Thyroid gland (tissue), 4 donors: ENCODE results near the gene IKZF1.

ENCODE experiments used
- POLR2A ChIP-seq, 2 donors: fragments of 450-650 bp; IDR thresholded peaks; one replicate each; pipeline ENCODE4 v1.6.1; 2017; ENCODE audit warnings: antibody characterized with exemption in 2 of 2, mild to moderate bottlenecking in 2 of 2, moderate library complexity in 1 of 2
- TF ChIP-seq, protein P1 (sequence below), 6 experiments: fragments of 200-600 bp in 3 of 6; fragments of 450-650 bp in 3 of 6; sonication (generic) in 3 of 6; IDR thresholded peaks; one replicate each; pipeline ENCODE4 v1.5.1; 2016 to 2019; ENCODE audit warnings: antibody characterized with exemption in 6 of 6, mild to moderate bottlenecking in 2 of 6, inconsistent platforms in 1 of 6, moderate library complexity in 1 of 6

- TF ChIP-seq, protein P1, sequence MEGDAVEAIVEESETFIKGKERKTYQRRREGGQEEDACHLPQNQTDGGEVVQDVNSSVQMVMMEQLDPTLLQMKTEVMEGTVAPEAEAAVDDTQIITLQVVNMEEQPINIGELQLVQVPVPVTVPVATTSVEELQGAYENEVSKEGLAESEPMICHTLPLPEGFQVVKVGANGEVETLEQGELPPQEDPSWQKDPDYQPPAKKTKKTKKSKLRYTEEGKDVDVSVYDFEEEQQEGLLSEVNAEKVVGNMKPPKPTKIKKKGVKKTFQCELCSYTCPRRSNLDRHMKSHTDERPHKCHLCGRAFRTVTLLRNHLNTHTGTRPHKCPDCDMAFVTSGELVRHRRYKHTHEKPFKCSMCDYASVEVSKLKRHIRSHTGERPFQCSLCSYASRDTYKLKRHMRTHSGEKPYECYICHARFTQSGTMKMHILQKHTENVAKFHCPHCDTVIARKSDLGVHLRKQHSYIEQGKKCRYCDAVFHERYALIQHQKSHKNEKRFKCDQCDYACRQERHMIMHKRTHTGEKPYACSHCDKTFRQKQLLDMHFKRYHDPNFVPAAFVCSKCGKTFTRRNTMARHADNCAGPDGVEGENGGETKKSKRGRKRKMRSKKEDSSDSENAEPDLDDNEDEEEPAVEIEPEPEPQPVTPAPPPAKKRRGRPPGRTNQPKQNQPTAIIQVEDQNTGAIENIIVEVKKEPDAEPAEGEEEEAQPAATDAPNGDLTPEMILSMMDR (IDR thresholded peaks at IDR 0.05): no peak
- TF ChIP-seq POLR2A (IDR thresholded peaks at IDR 0.05): no peak
Measured at GRCh38 chr7:50436133-50436806, 131.8 kb downstream of the IKZF1 start.
